Stimulated activated CD4-positive, alpha-beta T cell treated with anti-CD3 and anti-CD28 coated beads, Interleukin-4, amount 100 ng/mL, for 1 hour (primary cell): Measurements from ENCODE around the gene HOXA5.

ENCODE experiments used
- DNase-seq: peaks from one replicate; pipeline ENCODE4 v3.0.0-alpha.2; 2020

HOXA5 gene

GRCh38 chr7:27143023-27143949, at the start of gene HOXA5:
Gene HOXA5 (minus strand): TSS chr7:27143681. CDS start chr7:27143607, 74 bp downstream.
- no peak for DNase-seq

GRCh38 chr7:27192546-27193334, 49.3 kb upstream of the HOXA5 start:
- no peak for DNase-seq

DNA sequence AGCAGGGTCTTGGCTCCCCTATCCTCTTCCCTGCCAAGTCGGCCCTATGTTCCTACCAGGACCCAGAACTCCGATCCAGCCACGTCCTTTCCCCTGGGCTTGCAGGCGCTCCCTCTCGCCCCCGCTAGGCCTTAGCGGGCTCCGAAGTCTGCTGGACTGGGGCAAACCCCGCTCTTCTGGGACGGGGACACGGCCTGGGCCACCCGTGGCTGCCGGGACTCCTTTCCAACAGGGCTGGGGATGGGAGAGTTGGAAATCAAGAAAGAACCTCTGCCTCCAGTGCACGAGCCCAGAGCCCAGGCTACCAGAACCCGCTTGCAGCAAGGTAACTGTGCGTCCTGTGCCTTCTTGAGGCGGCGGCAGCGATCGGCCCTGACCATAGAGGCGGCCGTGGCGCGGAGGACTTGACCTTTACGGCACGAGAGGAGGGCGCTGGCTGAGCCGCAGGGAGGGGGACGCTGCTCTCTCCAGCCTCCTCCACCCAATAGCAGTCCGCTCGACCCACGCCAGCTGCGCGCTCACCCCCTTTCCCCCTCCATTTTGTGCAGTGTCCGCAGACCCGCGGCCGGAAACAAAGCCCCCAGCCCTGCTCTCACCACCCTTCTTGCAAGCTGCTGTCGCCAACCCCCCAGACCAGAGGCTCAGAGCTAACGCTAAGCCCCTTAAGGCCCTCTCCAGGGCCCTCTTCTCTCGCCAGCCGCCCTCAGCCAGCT, 48.5 kb upstream of the HOXA5 start:
- no peak for DNase-seq

- DNase-seq: no peak
These were observed 47.8 kb upstream of the HOXA5 start for GRCh38 chr7:27191161-27191731.

GRCh38 chr7:27189997-27190748, 46.7 kb upstream of the HOXA5 start:
- DNase-seq: no peak

DNA sequence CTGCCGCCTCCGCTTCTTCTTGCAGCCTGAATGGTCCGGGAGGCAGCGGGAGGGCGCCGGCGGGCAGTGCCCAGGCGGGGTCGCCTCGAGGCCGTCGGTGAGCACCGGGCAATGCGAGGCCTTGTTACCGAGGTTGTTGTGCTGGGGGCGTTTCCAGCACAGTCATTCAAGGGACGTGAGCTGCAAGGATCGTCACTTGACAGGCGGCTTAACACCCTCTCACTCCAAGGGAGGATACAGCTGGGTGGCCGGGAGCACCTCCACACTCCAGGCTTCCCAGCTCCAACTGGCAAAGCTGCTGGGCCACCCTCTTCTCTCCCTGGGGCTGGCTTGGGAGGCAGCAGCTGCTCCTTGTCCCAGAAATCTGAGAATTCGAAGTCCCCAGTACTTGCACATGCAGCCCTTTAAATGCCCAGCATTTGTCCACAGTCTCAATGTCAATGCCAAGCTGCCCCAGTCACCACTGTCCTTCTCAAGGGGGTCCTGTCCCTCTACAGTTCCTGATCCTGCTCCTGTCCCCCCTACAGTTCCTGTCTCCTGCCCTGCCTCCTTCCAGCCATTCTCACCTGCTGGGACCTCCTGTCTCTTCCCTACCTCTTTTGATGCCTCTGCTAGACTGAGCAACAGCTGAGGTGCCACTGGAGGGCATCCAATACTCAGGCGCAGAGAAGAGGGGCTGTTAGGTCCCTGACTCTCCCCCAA, 46.0 kb upstream of the HOXA5 start:
- no peak for DNase-seq

DNA sequence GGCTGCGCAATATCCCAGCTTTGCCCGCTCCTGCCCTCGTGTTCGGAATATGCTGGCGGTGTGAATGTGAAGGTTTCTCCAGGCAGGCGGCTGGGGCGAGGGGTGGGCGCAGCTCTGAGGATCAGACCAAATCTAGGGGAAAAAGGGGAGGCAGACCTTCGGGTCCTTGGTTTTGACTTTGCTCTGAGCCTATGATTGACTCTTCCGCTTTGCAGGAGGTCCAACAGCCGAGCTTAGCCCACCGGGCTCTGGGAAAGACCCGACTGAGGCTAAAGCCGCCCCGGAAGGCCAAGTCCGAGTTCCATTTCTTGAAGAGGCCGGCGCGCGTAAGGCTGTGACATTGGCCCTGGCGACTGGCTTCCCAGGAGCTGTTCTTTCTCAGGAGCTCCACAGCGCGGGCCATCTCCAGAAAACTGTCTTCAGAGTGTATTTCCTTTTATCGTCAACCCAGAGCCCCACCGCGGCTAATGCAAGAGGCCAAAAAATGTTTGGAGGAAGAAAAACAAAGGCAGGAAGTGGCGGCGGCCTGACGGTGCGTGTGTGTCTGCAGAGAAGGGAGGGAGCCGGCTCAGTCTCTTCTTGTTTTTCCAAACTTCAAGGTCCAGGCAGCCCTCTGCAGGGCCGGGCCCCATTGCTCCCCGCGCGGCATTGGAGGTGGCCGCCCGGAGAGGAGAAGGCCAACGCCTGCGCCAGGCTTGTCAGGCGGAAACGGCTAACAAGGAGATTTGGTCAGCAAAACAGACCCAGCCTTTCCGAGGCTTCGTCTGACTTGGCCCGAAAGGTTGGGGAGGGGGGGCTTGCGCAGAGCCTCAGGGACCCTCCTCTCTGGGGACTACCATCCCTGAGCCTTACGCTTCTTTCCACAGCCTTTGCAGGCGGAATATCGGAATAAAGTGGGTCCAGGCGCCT, 45.2 kb upstream of the HOXA5 start:
- no peak for DNase-seq

- no peak for DNase-seq
These were observed 44.2 kb upstream of the HOXA5 start for GRCh38 chr7:27187475-27188385.

DNA sequence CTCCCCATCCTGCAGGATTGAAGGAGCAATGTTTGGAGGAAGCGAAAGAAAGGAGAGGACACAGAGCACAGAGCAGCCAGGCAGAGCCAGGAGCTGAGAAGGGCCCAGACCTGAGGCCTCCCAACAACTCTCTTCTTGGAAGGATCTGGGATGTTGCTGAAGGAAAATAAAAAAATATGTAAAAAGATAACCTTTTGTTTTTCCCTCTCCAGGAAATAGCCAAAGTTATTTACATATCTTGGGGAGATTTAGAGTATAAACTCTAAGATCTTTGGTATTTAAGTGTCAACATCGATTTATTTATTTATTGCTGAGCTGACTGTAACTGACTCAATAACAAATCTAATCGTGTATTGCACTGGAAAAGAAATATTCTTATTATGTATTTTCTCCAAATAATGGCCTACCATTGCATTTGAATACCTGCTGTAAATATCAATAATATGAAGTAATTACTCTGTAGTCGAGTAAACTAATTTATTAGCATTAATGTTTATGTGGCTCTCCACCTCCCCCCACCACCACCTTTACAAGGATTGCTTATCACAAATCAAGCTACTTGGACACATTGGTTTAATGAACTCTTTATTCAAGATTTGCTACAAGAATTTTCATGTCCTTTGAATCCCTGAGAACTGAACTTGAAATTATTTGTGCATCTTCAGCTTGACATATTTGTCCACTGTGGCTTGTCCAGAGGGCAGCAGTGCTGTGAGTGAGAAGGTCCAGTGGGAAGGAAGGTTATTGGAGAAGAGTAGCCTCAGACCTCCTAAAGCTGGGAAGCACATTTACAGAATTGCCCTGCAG, 43.4 kb upstream of the HOXA5 start:
- no peak for DNase-seq

GRCh38 chr7:27185854-27186667, 42.6 kb upstream of the HOXA5 start:
- DNase-seq: no peak

- no peak for DNase-seq
These were observed 41.8 kb upstream of the HOXA5 start, which contains the start of gene HOXA11 for GRCh38 chr7:27185013-27185853. Gene HOXA11 (minus strand): TSS chr7:27185232. CDS start chr7:27185144, 88 bp downstream.

DNA sequence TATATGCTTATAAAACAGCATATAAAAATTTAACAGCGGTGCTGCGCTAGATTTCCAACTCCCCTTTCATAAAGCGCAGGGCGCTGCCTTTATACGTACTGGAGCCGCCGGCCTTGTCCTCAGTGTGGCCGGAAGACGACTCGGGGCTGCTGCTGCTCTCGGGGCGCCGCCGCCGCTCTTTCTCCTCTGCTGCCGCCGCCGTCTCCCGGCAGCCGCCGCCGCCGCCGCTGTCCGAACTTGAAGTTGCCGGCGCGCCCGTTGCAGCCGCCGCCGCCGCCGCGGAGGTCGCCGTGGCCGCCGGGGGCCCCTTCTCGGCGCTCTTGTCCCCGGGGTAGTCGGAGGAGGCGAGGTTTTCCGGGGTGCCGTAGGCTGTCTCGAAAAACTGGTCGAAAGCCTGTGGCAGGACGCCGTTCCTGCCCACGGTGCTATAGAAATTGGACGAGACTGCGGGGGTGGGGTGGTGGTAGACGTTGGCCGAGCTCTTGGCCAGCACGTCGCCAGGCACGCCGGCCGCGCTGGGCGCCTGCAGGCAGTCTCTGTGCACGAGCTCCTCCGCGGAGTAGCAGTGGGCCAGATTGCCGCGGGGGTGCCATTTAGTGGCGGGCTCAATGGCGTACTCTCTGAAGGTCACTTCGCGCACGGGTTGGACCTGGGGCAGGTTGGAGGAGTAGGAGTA, 41.0 kb upstream of the HOXA5 start:
- no peak for DNase-seq

DNA sequence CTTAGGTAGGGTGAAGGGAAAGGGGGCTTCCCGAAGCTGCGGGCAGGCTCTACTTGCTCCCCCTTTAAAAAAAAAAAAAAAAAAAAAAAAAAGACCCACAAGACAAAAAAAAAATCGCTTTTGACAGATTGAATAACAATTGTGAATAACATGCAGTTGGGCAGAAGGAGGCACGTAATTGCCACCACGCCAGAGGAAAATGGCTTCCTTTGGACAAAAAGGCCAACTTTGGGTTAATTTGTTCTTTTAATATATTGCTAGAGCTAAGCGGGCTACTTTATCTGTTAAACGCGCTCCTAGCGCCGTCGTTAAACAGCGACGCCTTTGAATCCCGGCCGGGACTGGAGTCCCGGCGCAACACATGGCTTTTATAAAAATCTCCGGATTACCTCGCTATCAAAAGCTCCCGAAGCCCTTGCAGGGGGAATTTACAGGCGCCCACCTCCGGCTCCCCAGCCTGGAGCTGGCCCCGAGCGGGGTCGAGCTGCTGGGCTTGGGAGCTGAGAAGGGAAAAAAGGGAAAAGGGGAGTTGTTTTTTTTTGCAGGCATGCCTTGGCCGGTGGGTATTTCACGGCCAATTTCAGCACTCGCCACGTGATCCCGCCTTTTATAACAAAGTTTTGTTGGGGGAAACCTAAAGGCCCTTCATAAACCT, 40.3 kb upstream of the HOXA5 start:
- no peak for DNase-seq

- no peak for DNase-seq
These were observed 39.6 kb upstream of the HOXA5 start for GRCh38 chr7:27182861-27183681.
